ENCODE results near the gene TBC1D2.
"Not testable (repeated sequence)": the region's sequence is repeated elsewhere in the genome, so short reads cannot be mapped to it uniquely, and the experiment has no call there.

TBC1D2 gene

GRCh38 chr9:98255578-98256296 lies at the start of gene TBC1D2:
TSS of gene TBC1D2 (minus strand) at chr9:98255649. CDS start at chr9:98255541, 108 bp downstream.
- in situ Hi-C loops (cut with MboI; ENCODE audit: low sequenced_read_pairs) = no loop called here

GRCh38 chr9:98304381-98304780 lies 48.9 kb upstream of the TBC1D2 start:
- in situ Hi-C loops (cut with MboI; ENCODE audit: low sequenced_read_pairs) = no loop called here

GRCh38 chr9:98303633-98304125 lies 48.2 kb upstream of the TBC1D2 start:
- in situ Hi-C loops (cut with MboI; ENCODE audit: low sequenced_read_pairs) = no loop called here

GRCh38 chr9:98302938-98303632 lies 47.6 kb upstream of the TBC1D2 start:
- in situ Hi-C loops (cut with MboI; ENCODE audit: low sequenced_read_pairs) = no loop called here

- in situ Hi-C loops (cut with MboI; ENCODE audit: low sequenced_read_pairs) = no loop called here
These were observed 46.7 kb upstream of the TBC1D2 start for GRCh38 chr9:98302150-98302549.

- in situ Hi-C loops (cut with MboI; ENCODE audit: low sequenced_read_pairs) = no loop called here
These were observed 45.2 kb upstream of the TBC1D2 start for GRCh38 chr9:98300611-98301010.

GRCh38 chr9:98298476-98298875 lies 43.0 kb upstream of the TBC1D2 start:
- in situ Hi-C loops (cut with MboI; ENCODE audit: low sequenced_read_pairs) = no loop called here

- in situ Hi-C loops (cut with MboI; ENCODE audit: low sequenced_read_pairs) = no loop called here
These were observed 40.4 kb upstream of the TBC1D2 start for GRCh38 chr9:98295824-98296223.

- in situ Hi-C loops (cut with MboI; ENCODE audit: low sequenced_read_pairs) = no loop called here
These were observed 36.4 kb upstream of the TBC1D2 start for GRCh38 chr9:98291820-98292219.

GRCh38 chr9:98290411-98290810 lies 35.0 kb upstream of the TBC1D2 start:
- in situ Hi-C loops (cut with MboI; ENCODE audit: low sequenced_read_pairs) = no loop called here

- in situ Hi-C loops (cut with MboI; ENCODE audit: low sequenced_read_pairs) = no loop called here
These were observed 34.3 kb upstream of the TBC1D2 start for GRCh38 chr9:98289614-98290201.

- in situ Hi-C loops (cut with MboI; ENCODE audit: low sequenced_read_pairs) = no loop called here
These were observed 33.4 kb upstream of the TBC1D2 start for GRCh38 chr9:98288881-98289280.

- in situ Hi-C loops (cut with MboI; ENCODE audit: low sequenced_read_pairs) = no loop called here
These were observed 31.9 kb upstream of the TBC1D2 start for GRCh38 chr9:98287384-98287783.

GRCh38 chr9:98285446-98285845 lies 30.0 kb upstream of the TBC1D2 start:
- in situ Hi-C loops (cut with MboI; ENCODE audit: low sequenced_read_pairs) = no loop called here

- in situ Hi-C loops (cut with MboI; ENCODE audit: low sequenced_read_pairs) = no loop called here
These were observed 29.3 kb upstream of the TBC1D2 start for GRCh38 chr9:98284754-98285153.

GRCh38 chr9:98283143-98283542 lies 27.7 kb upstream of the TBC1D2 start:
- in situ Hi-C loops (cut with MboI; ENCODE audit: low sequenced_read_pairs) = not testable (repeated sequence)

GRCh38 chr9:98281281-98281680 lies 25.8 kb upstream of the TBC1D2 start:
- in situ Hi-C loops (cut with MboI; ENCODE audit: low sequenced_read_pairs) = no loop called here

GRCh38 chr9:98280574-98280973 lies 25.1 kb upstream of the TBC1D2 start:
- in situ Hi-C loops (cut with MboI; ENCODE audit: low sequenced_read_pairs) = no loop called here

- in situ Hi-C loops (cut with MboI; ENCODE audit: low sequenced_read_pairs) = no loop called here
These were observed 24.7 kb upstream of the TBC1D2 start for GRCh38 chr9:98280162-98280561.

GRCh38 chr9:98276907-98277469 lies 21.5 kb upstream of the TBC1D2 start:
- in situ Hi-C loops (cut with MboI; ENCODE audit: low sequenced_read_pairs) = no loop called here

- in situ Hi-C loops (cut with MboI; ENCODE audit: low sequenced_read_pairs) = no loop called here
These were observed 19.7 kb upstream of the TBC1D2 start for GRCh38 chr9:98275159-98275558.

GRCh38 chr9:98272083-98272482 lies 16.6 kb upstream of the TBC1D2 start:
- in situ Hi-C loops (cut with MboI; ENCODE audit: low sequenced_read_pairs) = no loop called here

All from hTERT RPE-1 (cell line).